Neural cell (in vitro differentiated cells): ENCODE results near the gene ESR2. TPM values are rescaled to one million over a fixed set of nuclear protein-coding genes. Genes with fewer than 3 reads are reported as not detected.

Source experiments
- H2AFZ ChIP-seq: fragments of 200-600, 300-800 bp; sonication (generic), shearing (Covaris generic); 2 replicates; pipeline ENCODE4 v1.6.0; 2014; ENCODE audit warnings: low read depth, mild to moderate bottlenecking, antibody characterized with exemption, low read length, moderate library complexity
- H3F3A ChIP-seq: fragments of 200-600 bp; shearing (Covaris generic); 2 replicates; pipeline ENCODE4 v1.6.1; 2016; ENCODE audit warnings: mild to moderate bottlenecking, moderate library complexity, mixed read lengths, antibody characterized with exemption, low read length; ENCODE audit not compliant: insufficient read depth, poor library complexity, severe bottlenecking
- H3K27ac ChIP-seq: fragments of 200-600, 300-800 bp; sonication (generic), shearing (Covaris generic); 2 replicates; pipeline ENCODE4 v1.5.1; 2014; ENCODE audit warnings: mild to moderate bottlenecking, low read length, moderate library complexity
- H3K27me3 ChIP-seq: fragments of 300-800, 200-600 bp; sonication (generic), shearing (Covaris generic); 2 replicates; pipeline ENCODE4 v1.6.0; 2014; ENCODE audit warnings: mild to moderate bottlenecking, low read depth, low read length, moderate library complexity; ENCODE audit not compliant: insufficient read depth
- H3K36me3 ChIP-seq: fragments of 300-800, 200-600 bp; sonication (generic), shearing (Covaris generic); 2 replicates; pipeline ENCODE4 v1.5.1; 2014; ENCODE audit warnings: mild to moderate bottlenecking, antibody characterized with exemption, low read length, moderate library complexity; ENCODE audit not compliant: insufficient read depth
- H3K4me2 ChIP-seq: fragments of 300-800, 200-600 bp; sonication (generic), shearing (Covaris generic); 2 replicates; pipeline ENCODE4 v1.6.0; 2014; ENCODE audit warnings: mild to moderate bottlenecking, low read length
- H3K4me3 ChIP-seq: fragments of 300-800, 200-600 bp; sonication (generic), shearing (Covaris generic); 2 replicates; pipeline ENCODE4 v1.5.1; 2014; ENCODE audit warnings: mild to moderate bottlenecking, low read length, moderate library complexity
- H3K79me2 ChIP-seq: fragments of 200-600 bp; shearing (Covaris generic); replicated peaks from 2 replicates; pipeline ENCODE4 v1.6.0; 2014; ENCODE audit warnings: mild to moderate bottlenecking, low read length, moderate library complexity; ENCODE audit not compliant: insufficient read depth
- H3K9ac ChIP-seq: fragments of 300-800, 200-600 bp; sonication (generic), shearing (Covaris generic); 2 replicates; pipeline ENCODE4 v1.6.1; 2016; ENCODE audit warnings: mild to moderate bottlenecking, low read length, mixed read lengths
- H3K9me2 ChIP-seq: fragments of 200-600 bp; shearing (Covaris generic); 2 replicates; pipeline ENCODE4 v1.6.1; 2016; ENCODE audit warnings: mild to moderate bottlenecking, low read length, mixed read lengths; ENCODE audit not compliant: insufficient read depth
- H3K9me3 ChIP-seq: fragments of 200-600, 300-800 bp; sonication (generic), shearing (Covaris generic); 2 replicates; pipeline ENCODE4 v1.6.1; 2016; ENCODE audit warnings: mild to moderate bottlenecking, mixed run types, low read length, moderate library complexity, mixed read lengths
- H4K20me1 ChIP-seq: fragments of 200-600 bp; shearing (Covaris generic); 2 replicates; pipeline ENCODE4 v1.6.1; 2016; ENCODE audit warnings: mild to moderate bottlenecking, mixed run types; ENCODE audit not compliant: insufficient read depth
- EP300 ChIP-seq: fragments of 450-650 bp; conservative IDR thresholded peaks from 2 replicates; pipeline ENCODE4 v1.6.1; 2014; ENCODE audit warnings: antibody characterized with exemption, mild to moderate bottlenecking, moderate library complexity; ENCODE audit not compliant: poor library complexity, severe bottlenecking
- EZH2 ChIP-seq: fragments of 200-600, 300-800 bp; shearing (Covaris generic), sonication (generic); IDR thresholded peaks from 2 replicates; pipeline ENCODE4 v1.6.1; 2014; ENCODE audit warnings: antibody characterized with exemption, low read length, borderline replicate concordance, mild to moderate bottlenecking; ENCODE audit not compliant: insufficient read depth, poor library complexity, severe bottlenecking
- MXI1 ChIP-seq: fragments of 450-650 bp; conservative IDR thresholded peaks from 2 replicates; pipeline ENCODE4 v1.6.1; 2014; ENCODE audit warnings: antibody characterized with exemption, mild to moderate bottlenecking; ENCODE audit not compliant: poor library complexity, severe bottlenecking
- POLR2AphosphoS5 ChIP-seq: IDR thresholded peaks from 2 replicates; pipeline ENCODE4 v1.6.1; 2012
- RAD21 ChIP-seq: fragments of 450-650 bp; conservative IDR thresholded peaks from 2 replicates; pipeline ENCODE4 v1.6.1; 2014; ENCODE audit warnings: antibody characterized with exemption, mild to moderate bottlenecking, moderate library complexity
- REST ChIP-seq: IDR thresholded peaks from 2 replicates; pipeline ENCODE4 v1.6.1; 2012; ENCODE audit warnings: borderline replicate concordance
- SMC3 ChIP-seq: fragments of 450-650 bp; conservative IDR thresholded peaks from 2 replicates; pipeline ENCODE4 v1.6.1; 2014; ENCODE audit warnings: antibody characterized with exemption, mild to moderate bottlenecking, moderate library complexity; ENCODE audit not compliant: poor library complexity
- TAF1 ChIP-seq: IDR thresholded peaks from 2 replicates; pipeline ENCODE4 v1.6.1; 2012; ENCODE audit warnings: low read depth
- polyA plus RNA-seq: library from polyadenylated mRNA; depleted of rRNA; stranded (reverse); fragments of >200 nt; gene quantifications from 2 replicates; pipeline ENCODE4 v1.2.3, GENCODE V29; 2014
- TF ChIP-seq, protein P1 (sequence below): fragments of 450-650 bp; IDR thresholded peaks from 2 replicates; pipeline ENCODE4 v1.5.1; 2014; ENCODE audit warnings: antibody characterized with exemption, mild to moderate bottlenecking, moderate library complexity; ENCODE audit not compliant: poor library complexity, severe bottlenecking

ESR2 gene
- polyA plus RNA-seq, 1 donor from 2014 or later: 0.35 TPM

DNA sequence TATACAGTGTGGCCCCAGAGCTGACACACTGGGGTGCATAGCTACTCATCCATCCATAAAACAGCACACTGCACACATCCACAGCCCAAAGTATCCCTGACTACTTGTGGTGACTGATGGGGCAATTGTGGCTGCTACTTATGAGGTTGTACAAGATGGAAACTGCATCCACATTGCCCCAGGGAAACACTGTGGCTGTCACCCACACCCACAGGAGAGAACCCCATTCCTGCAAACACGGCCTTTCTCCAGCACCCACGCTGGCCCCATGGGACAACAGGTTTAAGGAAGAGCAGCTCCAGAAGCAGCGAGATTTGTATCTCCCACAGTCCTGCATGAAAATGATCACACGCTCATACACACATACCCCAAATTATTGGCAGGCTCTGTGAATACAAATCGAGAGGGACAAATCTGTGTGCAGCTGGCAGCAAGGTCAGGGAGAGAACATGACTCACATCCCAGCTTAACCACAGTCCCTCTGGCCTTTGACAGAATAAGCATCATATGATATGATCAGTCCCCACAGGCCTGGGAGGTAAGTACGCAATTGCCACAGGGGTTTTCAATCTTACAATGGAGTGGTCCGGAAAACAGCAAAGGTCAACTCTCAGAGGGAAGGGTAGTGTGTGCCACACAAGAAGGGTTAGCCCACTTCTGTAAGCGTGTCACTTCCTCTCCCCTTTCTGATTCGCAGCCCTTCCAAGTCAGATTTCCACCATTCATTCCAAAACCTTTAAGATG lies 61.9 kb downstream of the ESR2 start:
- no peak overlapping the region for H2AFZ ChIP-seq
- TF ChIP-seq, protein P1, sequence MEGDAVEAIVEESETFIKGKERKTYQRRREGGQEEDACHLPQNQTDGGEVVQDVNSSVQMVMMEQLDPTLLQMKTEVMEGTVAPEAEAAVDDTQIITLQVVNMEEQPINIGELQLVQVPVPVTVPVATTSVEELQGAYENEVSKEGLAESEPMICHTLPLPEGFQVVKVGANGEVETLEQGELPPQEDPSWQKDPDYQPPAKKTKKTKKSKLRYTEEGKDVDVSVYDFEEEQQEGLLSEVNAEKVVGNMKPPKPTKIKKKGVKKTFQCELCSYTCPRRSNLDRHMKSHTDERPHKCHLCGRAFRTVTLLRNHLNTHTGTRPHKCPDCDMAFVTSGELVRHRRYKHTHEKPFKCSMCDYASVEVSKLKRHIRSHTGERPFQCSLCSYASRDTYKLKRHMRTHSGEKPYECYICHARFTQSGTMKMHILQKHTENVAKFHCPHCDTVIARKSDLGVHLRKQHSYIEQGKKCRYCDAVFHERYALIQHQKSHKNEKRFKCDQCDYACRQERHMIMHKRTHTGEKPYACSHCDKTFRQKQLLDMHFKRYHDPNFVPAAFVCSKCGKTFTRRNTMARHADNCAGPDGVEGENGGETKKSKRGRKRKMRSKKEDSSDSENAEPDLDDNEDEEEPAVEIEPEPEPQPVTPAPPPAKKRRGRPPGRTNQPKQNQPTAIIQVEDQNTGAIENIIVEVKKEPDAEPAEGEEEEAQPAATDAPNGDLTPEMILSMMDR: no peak
- no peak for TF ChIP-seq REST
- TF ChIP-seq SMC3: no peak
- no peak for TF ChIP-seq RAD21
- no peak for TF ChIP-seq EP300
- no peak for TF ChIP-seq POLR2AphosphoS5
- no peak for TF ChIP-seq MXI1
- no peak for TF ChIP-seq EZH2
- TF ChIP-seq TAF1: no peak
- H3K27me3 ChIP-seq: no peaks in the 10 kb centered on the region

GRCh38 chr14:64229489-64229888 lies 64.7 kb downstream of the ESR2 start:
- Histone ChIP-seq H3K9me3 (no peaks in the 10 kb centered on the region), H4K20me1 (no peaks in the 10 kb centered on the region), H3K9ac (no peak overlapping the region), H3K79me2 (no peaks in the 10 kb centered on the region), H3F3A (no peaks in the 10 kb centered on the region), H3K9me2 (no peaks in the 10 kb centered on the region), H3K4me2 (no peak overlapping the region), H3K27ac (no peak overlapping the region), H3K36me3 (no peaks in the 10 kb centered on the region), H3K4me3 (no peak overlapping the region), H3K27me3 (no peaks in the 10 kb centered on the region), H2AFZ (no peak overlapping the region)
- TF ChIP-seq TAF1 (no peak), EP300 (no peak), MXI1 (no peak), RAD21 (no peak), EZH2 (no peak), REST (no peak), POLR2AphosphoS5 (no peak), SMC3 (no peak)
- TF ChIP-seq, protein P1: no peak

More for the DNA sequence above, 61.9 kb downstream of the ESR2 start:
- H3K4me3 ChIP-seq: no peak overlapping the region
- no peaks in the 10 kb centered on the region for H3K36me3 ChIP-seq
- no peaks in the 10 kb centered on the region for H4K20me1 ChIP-seq
- no peak overlapping the region for H3K9ac ChIP-seq
- no peak overlapping the region for H3K27ac ChIP-seq
- H3K4me2 ChIP-seq: no peak overlapping the region
- no peaks in the 10 kb centered on the region for H3K9me3 ChIP-seq
- H3K9me2 ChIP-seq: no peaks in the 10 kb centered on the region
- no peaks in the 10 kb centered on the region for H3K79me2 ChIP-seq
- no peaks in the 10 kb centered on the region for H3F3A ChIP-seq
